HG03025 (cell line): ENCODE data around the gene DPPA4.

Experiments used
- ATAC-seq: cut with Tn5 transposase; IDR thresholded peaks from one replicate; pipeline ENCODE4 v1.9.1; 2021; ENCODE audit warnings: mild to moderate bottlenecking, moderate library complexity; ENCODE audit not compliant: unreplicated experiment, low FRiP score

DPPA4 gene

GRCh38 chr3:109339714-109340648 lies 2.6 kb upstream of the DPPA4 start:
- ATAC-seq: no peak

DNA sequence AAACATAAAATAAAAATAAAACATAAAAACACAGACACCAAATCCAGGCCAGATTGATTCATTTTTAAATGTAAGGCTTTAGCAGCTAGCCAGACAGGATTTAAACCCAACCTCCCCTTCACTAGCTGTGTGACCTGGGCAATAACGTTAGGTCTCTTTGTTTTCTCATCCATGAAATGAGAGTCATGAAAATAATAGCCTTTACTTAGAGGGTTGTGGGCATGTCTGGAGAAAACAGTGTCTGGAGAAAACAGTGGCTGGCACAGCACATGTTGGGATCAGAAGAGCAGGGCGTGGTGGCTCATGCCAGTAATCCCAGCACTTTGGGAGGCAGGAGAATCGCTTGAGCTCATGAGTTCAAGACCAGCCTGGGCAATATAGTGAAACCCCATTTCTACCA lies 1.9 kb upstream of the DPPA4 start:
- ATAC-seq: no peak

DNA sequence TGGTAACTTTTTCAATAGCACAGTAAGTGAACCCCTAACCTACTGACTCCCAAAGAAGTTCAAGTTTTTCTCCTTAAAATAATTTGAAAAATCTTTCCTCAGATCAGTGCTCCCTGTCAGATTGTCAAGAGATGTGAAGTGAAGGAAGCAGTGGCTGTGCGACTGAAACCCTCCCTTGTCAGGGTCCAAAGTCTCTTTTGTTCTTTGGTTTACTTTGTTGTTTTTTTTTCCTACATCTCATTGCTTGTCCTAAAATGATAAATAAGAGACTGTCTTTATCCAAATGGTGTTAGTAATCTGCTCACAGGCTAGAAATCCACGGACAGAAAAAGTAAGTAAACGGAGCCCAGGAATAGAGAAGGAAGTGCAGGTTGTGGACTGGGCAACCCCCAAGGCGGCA lies 976 bp upstream of the DPPA4 start:
- no peak for ATAC-seq

- ATAC-seq: no peak
Measured at GRCh38 chr3:109336291-109336861, 970 bp downstream of the DPPA4 start.

GRCh38 chr3:109334572-109334971 lies 2.8 kb downstream of the DPPA4 start:
- ATAC-seq: no peak

DNA sequence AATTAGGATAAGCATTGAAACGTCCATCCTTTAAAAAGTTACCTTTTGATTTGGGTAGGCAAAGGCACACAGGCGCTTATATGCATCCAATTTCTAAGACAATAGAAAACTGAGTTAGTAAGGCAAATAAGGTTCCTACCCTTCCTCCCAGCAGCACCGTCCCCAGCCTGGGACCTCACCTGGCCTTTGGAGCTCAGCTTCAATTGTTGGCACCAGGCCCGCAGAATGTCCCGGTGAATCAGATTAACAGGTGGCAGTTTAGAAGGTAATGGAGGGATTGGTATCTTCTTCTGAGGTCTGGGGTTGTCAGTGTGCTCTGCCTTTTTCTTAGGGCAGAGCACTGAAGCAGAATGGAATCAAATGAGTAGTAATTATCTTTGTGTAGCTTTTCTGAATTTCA lies 5.7 kb downstream of the DPPA4 start:
- no peak for ATAC-seq

DNA sequence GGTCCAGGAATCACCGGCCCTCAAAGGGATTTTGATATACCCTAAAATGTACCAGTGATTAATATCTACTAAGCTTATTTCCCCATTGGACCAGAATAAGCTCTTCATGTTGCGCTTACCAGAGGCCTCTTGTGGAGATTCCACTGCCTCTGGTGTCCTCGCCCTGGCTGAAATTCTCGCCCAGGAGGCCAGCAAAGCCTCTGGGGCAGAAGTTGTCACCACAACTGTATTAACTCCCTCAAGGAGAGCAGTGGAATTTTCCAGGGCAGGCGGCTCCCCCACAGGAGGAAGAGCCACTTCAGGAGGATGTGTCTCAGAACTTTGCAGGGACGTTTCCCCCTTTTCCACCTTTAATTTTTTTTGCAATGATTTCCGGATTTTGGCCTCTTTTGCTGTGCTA lies 6.9 kb downstream of the DPPA4 start:
- no peak for ATAC-seq

GRCh38 chr3:109328202-109328601 lies 9.1 kb downstream of the DPPA4 start:
- no peak for ATAC-seq

GRCh38 chr3:109325657-109326056 lies 11.7 kb downstream of the DPPA4 start:
- ATAC-seq: no peak

- ATAC-seq: no peak
Measured at GRCh38 chr3:109325109-109325508, 12.2 kb downstream of the DPPA4 start.

DNA sequence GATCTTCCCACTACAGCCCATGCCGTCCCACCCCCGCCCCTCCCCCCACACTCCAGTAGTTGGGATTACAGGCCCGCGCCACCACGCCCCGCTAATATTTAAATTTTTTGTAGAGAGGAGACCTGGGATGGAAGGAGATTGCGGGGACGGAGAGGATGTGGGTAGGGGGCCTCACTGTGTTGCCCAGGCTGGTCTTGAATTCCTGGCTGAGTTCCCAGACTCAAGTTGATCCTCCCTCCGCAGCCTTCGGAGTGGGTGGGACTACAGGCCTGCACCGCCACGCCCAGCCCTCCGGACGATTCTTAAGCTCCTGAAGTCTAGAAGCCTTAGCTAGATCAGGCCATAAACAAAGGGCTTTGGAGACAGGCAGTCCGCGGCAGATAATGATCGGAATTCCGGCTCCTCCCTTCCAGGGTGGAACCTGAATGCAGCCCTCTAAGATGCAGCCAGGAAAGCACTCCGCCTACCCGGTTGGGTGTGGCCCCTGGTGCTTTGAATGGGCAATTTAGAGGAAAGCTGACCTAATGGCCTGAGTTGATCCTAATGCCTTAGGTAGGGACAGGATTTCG lies 21.1 kb downstream of the DPPA4 start, which contains the start of gene DPPA2:
TSS of gene DPPA2 (minus strand) at position 356 of the 569 bp plus-strand sequence. CDS start 1,975 bp downstream, outside the sequence.
- no peak for ATAC-seq

DNA sequence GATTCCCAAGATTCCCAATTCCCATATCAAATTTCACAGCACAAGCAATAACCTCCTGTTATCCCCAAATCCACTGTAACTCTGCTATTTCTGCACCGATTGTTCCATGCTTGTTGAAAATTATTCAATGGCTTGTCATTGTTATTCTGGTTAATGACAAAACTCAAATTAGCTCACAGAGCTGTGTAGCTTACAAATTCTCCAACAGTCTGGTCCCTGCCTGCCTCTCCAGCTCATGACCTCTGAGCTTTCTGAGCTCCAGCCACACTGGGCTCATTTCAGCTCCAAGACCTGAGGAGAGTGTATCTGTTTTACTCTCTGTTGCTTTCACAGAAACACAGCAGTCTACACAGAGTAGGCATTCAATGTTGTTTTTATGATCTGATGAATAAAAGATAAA lies 24.3 kb downstream of the DPPA4 start:
- ATAC-seq: no peak

DNA sequence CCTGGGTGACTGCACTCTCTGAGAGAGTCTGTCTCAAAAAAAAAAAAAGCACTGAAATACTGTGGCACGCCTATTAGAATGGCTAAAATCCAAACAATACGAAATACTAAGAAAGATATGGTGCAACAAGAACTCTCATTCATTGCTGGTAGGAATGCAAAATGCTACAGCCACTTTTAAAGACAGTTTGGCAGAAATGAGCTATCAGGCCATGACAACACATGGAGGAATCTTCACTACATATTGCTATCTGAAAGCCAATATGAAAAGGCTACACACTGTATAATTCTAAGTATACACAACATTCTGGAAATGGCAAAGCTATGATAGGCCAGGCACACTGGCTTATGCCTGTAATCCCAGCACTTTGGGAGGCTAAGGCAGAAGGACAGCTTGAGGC lies 39.9 kb downstream of the DPPA4 start:
- no peak for ATAC-seq

GRCh38 chr3:109284071-109284470 lies 53.3 kb downstream of the DPPA4 start:
- no peak for ATAC-seq

DNA sequence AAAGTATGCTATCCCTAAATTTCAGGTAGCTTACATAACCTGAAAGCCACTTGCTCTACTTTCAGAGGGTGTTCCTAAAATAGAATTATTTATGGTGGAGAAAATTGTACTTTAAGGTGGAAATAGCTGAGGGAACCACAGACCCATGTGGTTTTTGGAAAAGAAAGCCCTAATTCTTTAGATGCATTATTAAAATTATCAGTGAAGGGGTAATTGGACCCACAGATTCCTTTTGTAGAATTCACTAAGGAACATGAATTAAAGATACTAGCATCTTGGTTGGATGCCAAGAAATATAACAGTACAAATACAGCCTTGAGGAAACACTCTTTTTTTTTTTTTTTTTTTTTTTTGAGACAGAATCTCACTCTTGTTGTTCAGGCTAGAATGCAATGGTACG lies 58.8 kb downstream of the DPPA4 start:
- no peak for ATAC-seq

GRCh38 chr3:109278141-109278540 lies 59.2 kb downstream of the DPPA4 start:
- no peak for ATAC-seq
